HepG2 (cell line): Measurements from ENCODE around the gene PKD1L1. TPM values are rescaled to one million over a fixed set of nuclear protein-coding genes. Genes with fewer than 3 reads are reported as not detected.

ENCODE experiments used
- ATF7-NPFF ChIP-seq: sonication (generic); formaldehyde crosslinking; IDR thresholded peaks from 2 replicates; pipeline ENCODE4 v1.8.1; 2023; ENCODE audit warnings: mild to moderate bottlenecking, low read depth, missing genetic modification reagents, moderate library complexity
- EZH2 ChIP-seq: conservative IDR thresholded peaks from 2 replicates; pipeline ENCODE4 v1.6.1; 2012; ENCODE audit warnings: mild to moderate bottlenecking, low read depth, low read length, moderate library complexity
- FOXP1 ChIP-seq, 2 experiments: fragments of 450-650 bp in 1 of 2; IDR thresholded peaks; 2 replicates each; pipeline ENCODE4 v1.6.1; 2017 to 2018; ENCODE audit warnings: antibody characterized with exemption in 1 of 2
- MAF1 ChIP-seq: sonication (generic); formaldehyde crosslinking; IDR thresholded peaks from 2 replicates; pipeline ENCODE4 v1.5.0; 2020; ENCODE audit warnings: missing genetic modification reagents, borderline replicate concordance
- MYNN ChIP-seq: sonication (generic); formaldehyde crosslinking; IDR thresholded peaks from 2 replicates; pipeline ENCODE4 v1.4.0; 2020; ENCODE audit warnings: mild to moderate bottlenecking, low read depth, missing genetic modification reagents
- PHF8 ChIP-seq: sonication (generic); formaldehyde crosslinking; IDR thresholded peaks from 2 replicates; pipeline ENCODE4 v1.5.0; 2020; ENCODE audit warnings: missing genetic modification reagents
- SNAI1 ChIP-seq: sonication (generic); formaldehyde crosslinking; IDR thresholded peaks from 2 replicates; pipeline ENCODE4 v1.5.0; 2020; ENCODE audit warnings: mild to moderate bottlenecking, missing genetic modification reagents, borderline replicate concordance
- ZBTB1 ChIP-seq: sonication (generic); formaldehyde crosslinking; IDR thresholded peaks from 2 replicates; pipeline ENCODE4 v1.4.0; 2020; ENCODE audit warnings: missing genetic modification reagents, borderline replicate concordance
- ZBTB46 ChIP-seq: sonication (generic); formaldehyde crosslinking; IDR thresholded peaks from 2 replicates; pipeline ENCODE4 v1.4.0; 2020; ENCODE audit warnings: mild to moderate bottlenecking, missing genetic modification reagents, borderline replicate concordance
- ZFP41 ChIP-seq: sonication (generic); formaldehyde crosslinking; IDR thresholded peaks from 2 replicates; pipeline ENCODE4 v1.4.0; 2020; ENCODE audit warnings: mild to moderate bottlenecking, missing genetic modification reagents, borderline replicate concordance
- ZNF335 ChIP-seq: sonication (generic); formaldehyde crosslinking; IDR thresholded peaks from 2 replicates; pipeline ENCODE4 v1.4.0; 2020; ENCODE audit warnings: missing genetic modification reagents
- ZNF350 ChIP-seq: sonication (generic); formaldehyde crosslinking; IDR thresholded peaks from 2 replicates; pipeline ENCODE4 v1.4.0; 2020; ENCODE audit warnings: mild to moderate bottlenecking, low read depth, missing genetic modification reagents, borderline replicate concordance
- ZNF468 ChIP-seq: sonication (generic); formaldehyde crosslinking; IDR thresholded peaks from 2 replicates; pipeline ENCODE4 v1.8.0; 2022; ENCODE audit warnings: mild to moderate bottlenecking, moderate library complexity, missing genetic modification reagents
- ZNF7 ChIP-seq: IDR thresholded peaks from 2 replicates; pipeline ENCODE4 v1.6.1; 2016; ENCODE audit warnings: missing biosample characterization, missing genetic modification reagents
- ZNF746 ChIP-seq: sonication (generic); formaldehyde crosslinking; IDR thresholded peaks from 2 replicates; pipeline ENCODE4 v1.8.0; 2022; ENCODE audit warnings: mild to moderate bottlenecking, missing genetic modification reagents
- ZNF773 ChIP-seq: sonication (generic); formaldehyde crosslinking; IDR thresholded peaks from 2 replicates; pipeline ENCODE4 v1.4.0; 2020; ENCODE audit warnings: missing genetic modification reagents, borderline replicate concordance
- ZXDC ChIP-seq: sonication (generic); formaldehyde crosslinking; IDR thresholded peaks from 2 replicates; pipeline ENCODE4 v1.5.0; 2020; ENCODE audit warnings: mild to moderate bottlenecking, missing genetic modification reagents
- polyA plus RNA-seq, 8 experiments: library from polyadenylated mRNA; depleted of rRNA in 3 of 8; stranded (reverse) in 7 of 8; unstranded in 1 of 8; fragments of >200 nt; fragmentation: Illumina TruSeq in 4 of 8; extraction: Trizol in 4 of 8; gene quantifications; 2 replicates each; pipeline versions ENCODE4 v1.2.1 to v1.2.3, GENCODE V29; 2011 to 2016; ENCODE audit warnings: low read depth in 4 of 8, missing spikeins in 1 of 8, mixed read lengths in 1 of 8; ENCODE audit not compliant: insufficient read depth in 1 of 8
- total RNA-seq, 5 experiments: library from RNA; depleted of rRNA; stranded (reverse); fragments of >200 nt; fragmentation: Illumina TruSeq; extraction: Trizol; gene quantifications; 2 replicates each; pipeline ENCODE4 v1.2.3, GENCODE V29; 2016; ENCODE audit warnings: low read depth in 1 of 5
- TF ChIP-seq, protein P1 (sequence below): sonication (generic); formaldehyde crosslinking; IDR thresholded peaks from 2 replicates; pipeline ENCODE4 v1.8.1; 2023; ENCODE audit warnings: mild to moderate bottlenecking, missing genetic modification reagents, borderline replicate concordance
- TF ChIP-seq, protein P2 (sequence below): sonication (generic); formaldehyde crosslinking; IDR thresholded peaks from 2 replicates; pipeline ENCODE4 v1.5.0; 2020; ENCODE audit warnings: mild to moderate bottlenecking, missing genetic modification reagents, moderate library complexity
- TF ChIP-seq, protein P3 (sequence below): sonication (generic); formaldehyde crosslinking; IDR thresholded peaks from 2 replicates; pipeline ENCODE4 v1.4.0; 2020; ENCODE audit warnings: missing genetic modification reagents
- TF ChIP-seq, protein P4 (sequence below): sonication (generic); formaldehyde crosslinking; IDR thresholded peaks from 2 replicates; pipeline ENCODE4 v1.4.0; 2020; ENCODE audit warnings: missing genetic modification reagents; ENCODE audit errors: not compliant biosample characterization

Gene PKD1L1
- total and polyA plus RNA-seq, 2 of the 13 experiments (the other 11 are each of a cell fraction or from before 2014, with no cell fraction given), result 0.01 TPM; not detected in 1

DNA sequence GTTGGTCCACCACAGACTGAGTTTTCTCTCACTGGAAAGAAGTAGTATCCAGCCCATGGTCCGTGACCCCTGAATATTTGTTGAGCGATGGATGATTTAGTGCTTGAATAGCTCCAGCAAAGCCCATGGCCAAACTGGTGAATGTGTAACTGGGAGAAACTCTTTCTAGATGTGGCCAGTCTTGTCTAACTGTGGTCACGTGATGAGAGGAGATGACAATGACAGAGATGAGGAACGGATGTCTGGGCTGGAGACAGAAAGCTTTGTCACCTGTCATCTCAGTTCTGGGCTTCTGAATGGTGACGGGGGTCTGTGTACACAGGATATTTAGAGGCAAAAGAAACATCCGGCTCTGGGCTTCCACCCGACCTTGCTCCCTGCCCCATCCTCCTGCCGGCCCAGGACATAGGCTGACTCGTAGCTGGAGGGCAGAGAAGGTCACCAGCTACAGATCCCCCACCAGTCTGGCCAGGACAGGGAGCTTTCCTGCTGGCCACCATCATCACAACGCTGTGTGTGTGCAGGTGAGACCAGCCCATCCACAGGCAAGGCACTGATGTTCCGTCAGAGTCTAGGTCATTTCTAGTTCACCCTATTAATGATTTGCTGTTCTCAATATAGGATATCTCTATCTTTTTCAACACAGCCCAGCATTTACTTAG lies 213.8 kb downstream of the PKD1L1 start (continued):
- no peak for TF ChIP-seq PHF8 (CRISPR knock-in tag)
- TF ChIP-seq ATF7-NPFF (CRISPR knock-in tag), result peak; percentile 70
- TF ChIP-seq ZBTB46, result no peak
- TF ChIP-seq ZXDC (CRISPR knock-in tag), result no peak
- TF ChIP-seq, protein P1, sequence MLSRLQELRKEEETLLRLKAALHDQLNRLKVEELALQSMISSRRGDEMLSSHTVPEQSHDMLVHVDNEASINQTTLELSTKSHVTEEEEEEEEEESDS (CRISPR knock-in tag), result no peak; the same call in 1 of the 2 replicates
- no peak for TF ChIP-seq ZNF773 (CRISPR knock-in tag)
- TF ChIP-seq MYNN (CRISPR knock-in tag), result no peak
- TF ChIP-seq FOXP1 (IDR thresholded peaks at IDR 0.05), result peak; percentile 77
- TF ChIP-seq FOXP1 (CRISPR knock-in tag; IDR thresholded peaks at IDR 0.05), result peak; percentile 94
- no peak for TF ChIP-seq ZBTB1 (CRISPR knock-in tag)
- TF ChIP-seq ZFP41 (CRISPR knock-in tag), result 0 out of 2 replicates have a peak, but pooled peaks have one; percentile 49
- TF ChIP-seq, protein P2, sequence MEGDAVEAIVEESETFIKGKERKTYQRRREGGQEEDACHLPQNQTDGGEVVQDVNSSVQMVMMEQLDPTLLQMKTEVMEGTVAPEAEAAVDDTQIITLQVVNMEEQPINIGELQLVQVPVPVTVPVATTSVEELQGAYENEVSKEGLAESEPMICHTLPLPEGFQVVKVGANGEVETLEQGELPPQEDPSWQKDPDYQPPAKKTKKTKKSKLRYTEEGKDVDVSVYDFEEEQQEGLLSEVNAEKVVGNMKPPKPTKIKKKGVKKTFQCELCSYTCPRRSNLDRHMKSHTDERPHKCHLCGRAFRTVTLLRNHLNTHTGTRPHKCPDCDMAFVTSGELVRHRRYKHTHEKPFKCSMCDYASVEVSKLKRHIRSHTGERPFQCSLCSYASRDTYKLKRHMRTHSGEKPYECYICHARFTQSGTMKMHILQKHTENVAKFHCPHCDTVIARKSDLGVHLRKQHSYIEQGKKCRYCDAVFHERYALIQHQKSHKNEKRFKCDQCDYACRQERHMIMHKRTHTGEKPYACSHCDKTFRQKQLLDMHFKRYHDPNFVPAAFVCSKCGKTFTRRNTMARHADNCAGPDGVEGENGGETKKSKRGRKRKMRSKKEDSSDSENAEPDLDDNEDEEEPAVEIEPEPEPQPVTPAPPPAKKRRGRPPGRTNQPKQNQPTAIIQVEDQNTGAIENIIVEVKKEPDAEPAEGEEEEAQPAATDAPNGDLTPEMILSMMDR (CRISPR knock-in tag), result peak; percentile 24; the same call in 1 of the 2 replicates
- 0 out of 2 replicates have a peak, but pooled peaks have one; percentile 47 for TF ChIP-seq MAF1 (CRISPR knock-in tag)
- TF ChIP-seq EZH2, result no peak
- TF ChIP-seq, protein P3, sequence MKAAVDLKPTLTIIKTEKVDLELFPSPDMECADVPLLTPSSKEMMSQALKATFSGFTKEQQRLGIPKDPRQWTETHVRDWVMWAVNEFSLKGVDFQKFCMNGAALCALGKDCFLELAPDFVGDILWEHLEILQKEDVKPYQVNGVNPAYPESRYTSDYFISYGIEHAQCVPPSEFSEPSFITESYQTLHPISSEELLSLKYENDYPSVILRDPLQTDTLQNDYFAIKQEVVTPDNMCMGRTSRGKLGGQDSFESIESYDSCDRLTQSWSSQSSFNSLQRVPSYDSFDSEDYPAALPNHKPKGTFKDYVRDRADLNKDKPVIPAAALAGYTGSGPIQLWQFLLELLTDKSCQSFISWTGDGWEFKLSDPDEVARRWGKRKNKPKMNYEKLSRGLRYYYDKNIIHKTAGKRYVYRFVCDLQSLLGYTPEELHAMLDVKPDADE (CRISPR knock-in tag), result no peak
- TF ChIP-seq, protein P4, sequence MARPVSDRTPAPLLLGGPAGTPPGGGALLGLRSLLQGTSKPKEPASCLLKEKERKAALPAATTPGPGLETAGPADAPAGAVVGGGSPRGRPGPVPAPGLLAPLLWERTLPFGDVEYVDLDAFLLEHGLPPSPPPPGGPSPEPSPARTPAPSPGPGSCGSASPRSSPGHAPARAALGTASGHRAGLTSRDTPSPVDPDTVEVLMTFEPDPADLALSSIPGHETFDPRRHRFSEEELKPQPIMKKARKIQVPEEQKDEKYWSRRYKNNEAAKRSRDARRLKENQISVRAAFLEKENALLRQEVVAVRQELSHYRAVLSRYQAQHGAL (CRISPR knock-in tag), result peak; percentile 33
- no peak for TF ChIP-seq ZNF468 (CRISPR knock-in tag)
- no peak for TF ChIP-seq ZNF7
- peak; percentile 99 for TF ChIP-seq ZNF350 (CRISPR knock-in tag)
- peak; percentile 90 for TF ChIP-seq ZNF746 (CRISPR knock-in tag)
- no peak for TF ChIP-seq SNAI1 (CRISPR knock-in tag)
- TF ChIP-seq ZNF335, result 0 out of 2 replicates have a peak, but pooled peaks have one; percentile 47
